Left renal pelvis (tissue), 4 donors: ENCODE data around the gene MED25. TPM values are rescaled to one million over a fixed set of nuclear protein-coding genes. Genes with fewer than 3 reads are reported as not detected.

Source experiments
- DNase-seq, 4 donors: peaks; one replicate each; pipeline ENCODE4 v3.0.0-alpha.2; 2013; ENCODE audit warnings: low read depth in 4 of 4, low spot score in 3 of 4
- polyA plus RNA-seq, 4 donors: library from polyadenylated mRNA; unstranded; fragments of 120-200 nt; gene quantifications; one replicate each; pipeline ENCODE4 v1.2.1, GENCODE V29; 2013; ENCODE audit not compliant: insufficient read length in 4 of 4

MED25 gene
- polyA plus RNA-seq, 4 donors = 43.9 to 76.8 (median 64.9) TPM

DNA sequence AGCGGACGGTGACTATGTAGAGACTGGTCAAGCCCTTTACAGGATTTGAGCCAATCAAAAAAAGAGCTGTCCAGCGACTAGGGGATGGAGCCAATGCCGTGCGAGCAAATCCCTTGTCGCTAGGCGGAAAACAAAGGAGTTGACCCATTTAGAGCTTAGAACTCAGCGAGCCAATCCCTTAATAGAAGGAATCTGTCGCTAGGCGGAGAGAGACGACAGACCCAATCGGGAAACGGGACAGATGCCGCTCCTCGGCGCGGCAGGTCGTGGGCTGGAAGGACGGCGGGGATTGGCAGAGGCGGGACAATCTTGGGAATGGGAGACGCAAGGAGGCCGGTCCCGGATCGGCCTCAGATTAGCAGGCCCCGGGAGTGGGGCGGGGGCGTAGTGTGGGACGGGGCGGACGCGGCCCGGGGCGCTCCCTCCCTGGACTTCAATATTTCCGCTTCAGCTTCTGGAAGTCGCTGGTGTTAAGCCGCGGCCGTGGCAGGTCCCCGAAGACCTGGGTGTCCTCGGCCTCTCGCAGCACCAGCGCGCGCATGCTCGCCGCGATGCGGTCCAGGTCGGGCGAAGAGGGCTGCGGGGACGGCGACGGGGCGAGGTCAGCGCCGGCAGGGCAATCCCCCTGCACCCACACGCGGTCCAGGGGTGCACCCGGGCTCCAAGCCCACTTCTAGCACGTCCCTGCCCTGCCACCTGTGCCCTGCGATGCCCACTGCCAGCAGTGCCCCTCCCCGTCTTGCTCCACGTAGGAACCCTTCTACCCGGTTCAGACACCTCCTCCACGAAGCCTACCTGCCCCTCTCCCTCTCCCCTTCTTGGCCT, 51.6 kb downstream of the MED25 start:
- peak; percentile 99 to 100 (median 99) for DNase-seq

DNA sequence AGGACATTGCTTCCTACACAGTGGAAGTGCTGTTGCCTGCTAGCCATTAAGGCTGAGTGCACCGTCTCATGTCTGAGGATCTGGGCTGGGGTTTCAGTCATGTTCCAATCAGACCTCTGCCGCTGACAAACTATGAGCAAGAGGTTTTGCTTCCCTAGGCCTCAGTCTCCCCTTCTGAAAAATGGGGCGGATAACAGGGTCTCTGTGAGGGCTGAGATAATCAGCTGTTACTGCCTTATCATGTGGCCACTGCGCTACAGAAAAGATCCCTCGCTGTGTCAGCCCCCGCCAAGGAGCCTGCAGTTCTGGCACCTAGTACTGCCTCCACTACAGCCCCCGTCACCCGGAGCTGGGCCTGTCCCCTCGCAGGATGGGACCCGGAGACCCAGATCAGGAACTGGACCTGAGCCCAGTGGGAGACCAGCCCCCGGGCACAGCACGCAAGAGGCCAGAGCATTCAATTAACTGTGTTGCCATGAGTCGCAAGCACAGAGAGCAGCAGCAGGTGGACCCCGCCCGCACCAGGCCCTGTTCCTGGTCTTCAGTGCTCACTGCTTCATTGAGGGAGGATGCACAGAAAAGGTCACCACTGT, 52.3 kb downstream of the MED25 start:
- DNase-seq = no peak

DNA sequence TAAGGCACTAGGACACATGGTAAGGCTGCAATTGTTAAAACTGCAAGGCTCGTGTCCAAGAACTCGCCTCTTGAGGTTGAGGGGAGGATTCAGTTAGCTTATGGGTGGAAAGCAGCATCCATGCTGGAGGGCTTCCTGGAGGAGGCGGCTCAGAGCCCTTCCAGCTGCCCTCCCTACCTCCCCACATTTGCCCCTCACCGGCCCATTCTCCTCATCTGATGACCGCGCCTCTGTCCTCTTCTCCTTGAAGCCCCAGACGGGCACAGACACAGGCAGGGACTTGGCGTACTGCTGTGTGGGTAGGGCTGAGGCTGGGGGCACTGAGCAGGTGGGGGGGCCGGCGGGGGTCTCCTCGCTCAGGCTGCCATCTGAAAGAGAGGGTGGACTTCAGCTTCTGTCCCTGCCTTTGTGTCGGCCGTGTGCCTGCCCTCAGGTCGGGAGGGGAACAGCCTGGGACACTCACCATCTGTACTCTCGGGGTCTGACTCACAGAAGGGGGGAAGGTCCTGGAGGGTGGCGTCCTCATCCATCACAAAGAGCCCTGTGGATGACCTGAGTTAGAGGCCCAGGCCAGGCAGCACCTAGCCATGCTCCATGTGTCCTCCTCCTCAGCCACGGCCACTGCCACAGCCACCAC, 53.4 kb downstream of the MED25 start:
- DNase-seq = no peak

DNA sequence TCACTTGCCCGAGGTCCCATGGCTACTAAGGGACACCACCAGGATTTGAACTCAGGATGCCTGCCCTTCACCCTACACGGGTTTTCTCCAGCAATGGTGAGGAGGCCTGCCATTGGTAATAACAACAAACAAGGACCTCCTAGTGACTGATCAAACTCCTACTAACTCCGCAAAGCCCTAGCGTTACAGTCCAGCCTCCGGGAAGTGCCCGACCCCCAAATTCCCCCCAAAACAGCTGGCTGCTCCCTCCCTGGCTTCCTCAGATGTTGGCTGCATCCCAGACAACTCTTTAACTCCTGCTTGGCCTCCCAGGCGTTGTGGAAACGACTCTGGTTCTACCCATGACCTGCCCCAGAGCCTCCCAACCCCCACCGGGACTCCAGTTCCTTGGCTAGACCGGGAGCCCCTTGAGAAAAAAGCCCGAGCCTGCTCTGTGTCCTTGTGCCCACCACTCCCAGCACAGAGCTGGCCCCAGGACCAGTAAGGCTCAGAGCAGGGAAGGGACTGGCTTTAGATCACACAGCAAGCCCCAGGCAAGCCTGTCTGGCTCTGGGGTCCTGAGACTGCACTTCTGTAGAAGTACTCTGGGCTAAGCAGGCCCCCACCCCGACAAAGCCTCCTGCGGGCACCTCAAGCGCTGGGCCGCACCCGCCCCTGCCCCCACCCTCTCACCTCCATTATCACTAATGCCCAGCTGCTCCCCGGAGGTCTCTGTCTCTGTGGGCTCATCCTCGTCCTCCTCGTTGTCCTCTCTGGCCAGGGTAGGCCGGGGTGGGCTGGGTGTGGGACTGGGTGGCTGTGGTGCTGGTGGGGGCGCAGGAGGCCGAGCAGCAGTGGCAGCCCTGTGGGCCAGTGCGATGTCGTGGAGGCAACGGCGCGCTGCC, 54.4 kb downstream of the MED25 start:
- no peak for DNase-seq

DNA sequence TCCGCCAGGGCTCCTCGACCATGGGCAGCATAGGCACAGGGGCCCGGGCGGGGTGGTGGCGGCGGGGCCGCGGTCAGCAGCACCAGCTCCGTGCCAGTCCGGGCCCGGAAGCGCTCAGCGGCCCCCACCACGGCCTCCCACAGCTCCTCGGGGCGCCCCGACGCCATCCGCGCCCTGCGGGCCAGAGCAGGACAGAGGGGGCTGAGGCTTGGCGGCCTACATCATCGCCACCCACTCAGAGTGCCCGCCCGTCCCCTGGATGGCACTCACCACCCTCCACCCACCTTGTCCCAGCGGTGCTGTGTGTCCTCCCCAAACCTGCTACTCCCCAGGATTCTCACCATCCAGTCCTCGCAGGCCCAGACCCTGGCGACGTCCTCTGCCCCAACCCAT, 55.0 kb downstream of the MED25 start:
- DNase-seq = no peak

DNA sequence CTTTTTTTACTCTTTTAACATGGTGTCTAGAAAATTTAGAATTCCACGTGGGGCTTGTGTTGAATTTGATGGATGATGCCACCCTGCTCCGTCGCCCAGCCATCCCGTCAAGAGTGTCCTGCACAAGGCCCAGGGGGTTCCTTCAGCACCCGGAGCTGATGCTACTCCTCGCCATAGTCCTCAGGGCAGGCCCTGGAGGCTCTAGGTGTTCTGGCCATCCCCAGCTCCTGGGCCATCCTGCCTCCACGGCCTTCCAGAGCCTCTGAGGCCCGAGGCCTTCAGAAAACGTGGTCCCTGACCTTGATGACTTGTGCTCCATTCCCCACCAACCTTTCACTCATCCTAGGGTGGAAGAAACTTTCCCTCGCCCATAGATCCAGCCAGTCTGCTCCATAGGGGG, 55.7 kb downstream of the MED25 start:
- no peak for DNase-seq

DNA sequence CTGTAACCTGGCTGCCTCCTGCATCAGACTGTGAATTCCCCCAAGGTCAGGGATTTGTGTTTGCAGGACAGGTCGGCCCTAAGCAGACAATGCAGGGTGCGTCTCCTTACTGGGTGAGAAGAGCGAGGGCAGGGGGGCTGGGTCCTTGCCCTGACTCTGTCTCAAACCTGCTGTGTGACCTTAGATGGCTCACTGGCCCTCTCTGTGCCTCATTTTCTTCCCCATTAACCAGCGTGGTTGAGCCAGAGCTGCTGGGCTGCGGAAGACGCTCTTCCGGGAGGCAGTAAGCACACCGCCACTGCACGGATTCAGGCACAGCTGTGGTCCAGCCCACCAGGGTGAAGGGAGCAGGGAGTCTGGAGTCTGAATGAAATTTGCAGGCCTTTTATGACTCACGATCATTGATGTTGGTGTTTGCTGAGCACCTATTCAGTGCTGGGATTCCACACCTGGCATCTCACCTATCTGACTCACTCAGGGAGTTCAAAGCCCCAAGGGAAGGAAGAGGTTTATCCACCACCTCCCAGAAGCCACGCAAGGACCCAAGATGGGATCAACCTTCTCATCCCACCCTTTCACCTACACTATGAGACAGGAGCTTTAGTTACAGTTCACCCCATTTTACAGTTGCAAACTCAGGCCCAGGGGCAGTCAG, 56.5 kb downstream of the MED25 start:
- DNase-seq = no peak

DNA sequence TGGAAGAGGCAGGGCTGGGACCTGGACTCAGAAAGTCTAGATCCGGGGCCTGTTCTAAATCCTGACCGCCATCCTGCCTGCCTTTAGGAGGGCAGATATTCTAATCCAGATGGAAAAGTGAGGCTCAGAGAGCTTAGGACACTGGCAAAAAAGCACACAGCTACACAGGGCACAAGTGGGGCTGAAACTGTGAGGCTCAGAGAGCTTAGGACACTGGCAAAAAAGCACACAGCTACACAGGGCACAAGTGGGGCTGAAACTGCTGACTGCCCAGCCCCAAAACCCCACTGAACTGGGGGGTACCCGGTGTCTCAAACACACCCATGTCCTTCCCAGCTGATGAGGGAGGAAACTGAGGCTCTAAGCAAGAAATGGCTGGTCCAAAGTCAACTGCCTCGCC, 57.1 kb downstream of the MED25 start:
- DNase-seq = no peak

DNA sequence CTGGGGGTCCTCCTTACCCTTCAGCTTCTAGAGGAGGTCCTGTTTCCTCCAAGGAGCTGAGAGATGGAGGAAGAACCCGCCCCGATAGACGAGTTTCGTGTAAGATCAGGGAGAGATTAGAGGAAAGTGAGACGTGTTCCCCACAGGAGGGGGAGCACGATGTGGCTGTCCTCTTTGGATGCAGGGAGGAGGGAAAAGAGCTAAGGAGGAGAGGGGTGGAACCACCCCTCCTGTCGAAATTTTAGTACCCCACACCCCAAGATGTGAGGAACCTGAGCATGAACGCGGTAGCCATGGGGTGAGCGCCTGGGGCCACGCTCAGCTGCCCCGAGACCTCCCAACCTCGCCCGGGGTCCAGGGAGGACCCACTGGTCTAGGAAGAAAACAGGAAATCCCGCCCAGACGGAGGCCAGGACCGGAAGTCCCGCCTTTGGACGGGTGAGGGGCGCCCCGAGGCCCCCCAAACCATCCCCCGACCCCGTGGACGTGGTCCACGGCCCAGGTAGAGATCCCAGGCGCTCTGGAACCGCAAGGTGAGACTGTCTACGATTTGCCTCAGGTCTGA, 57.9 kb downstream of the MED25 start:
- no peak for DNase-seq

DNA sequence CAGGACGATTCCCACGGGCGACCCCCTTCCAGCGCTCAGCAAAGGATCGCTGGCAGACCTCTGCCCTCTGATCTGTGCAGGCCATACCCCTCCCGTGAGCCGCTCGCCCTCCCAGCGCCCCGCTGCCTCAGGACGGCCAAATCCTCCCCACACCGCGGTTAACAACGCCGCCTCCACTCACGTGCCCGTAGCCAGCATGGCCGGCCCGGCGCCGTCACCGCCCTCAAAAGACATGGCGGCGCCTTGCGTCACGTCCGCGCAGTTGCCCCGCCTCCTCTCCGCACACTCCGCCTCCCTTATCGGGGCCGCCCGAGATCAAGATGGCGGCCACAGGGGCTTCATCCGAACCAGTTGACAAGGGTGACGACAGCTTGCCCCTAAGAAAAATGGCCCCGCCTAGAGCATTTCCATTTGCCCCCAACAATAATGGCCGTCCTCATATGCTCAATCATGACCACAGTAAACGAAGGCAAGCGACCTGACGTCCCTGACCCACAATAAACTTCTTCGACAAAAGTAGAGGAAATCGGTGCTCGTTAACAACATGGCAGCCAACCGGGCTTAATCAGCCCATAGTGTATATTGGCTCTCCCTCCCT, 58.4 kb downstream of the MED25 start:
- DNase-seq = peak; percentile 98 to 99 (median 98)

DNA sequence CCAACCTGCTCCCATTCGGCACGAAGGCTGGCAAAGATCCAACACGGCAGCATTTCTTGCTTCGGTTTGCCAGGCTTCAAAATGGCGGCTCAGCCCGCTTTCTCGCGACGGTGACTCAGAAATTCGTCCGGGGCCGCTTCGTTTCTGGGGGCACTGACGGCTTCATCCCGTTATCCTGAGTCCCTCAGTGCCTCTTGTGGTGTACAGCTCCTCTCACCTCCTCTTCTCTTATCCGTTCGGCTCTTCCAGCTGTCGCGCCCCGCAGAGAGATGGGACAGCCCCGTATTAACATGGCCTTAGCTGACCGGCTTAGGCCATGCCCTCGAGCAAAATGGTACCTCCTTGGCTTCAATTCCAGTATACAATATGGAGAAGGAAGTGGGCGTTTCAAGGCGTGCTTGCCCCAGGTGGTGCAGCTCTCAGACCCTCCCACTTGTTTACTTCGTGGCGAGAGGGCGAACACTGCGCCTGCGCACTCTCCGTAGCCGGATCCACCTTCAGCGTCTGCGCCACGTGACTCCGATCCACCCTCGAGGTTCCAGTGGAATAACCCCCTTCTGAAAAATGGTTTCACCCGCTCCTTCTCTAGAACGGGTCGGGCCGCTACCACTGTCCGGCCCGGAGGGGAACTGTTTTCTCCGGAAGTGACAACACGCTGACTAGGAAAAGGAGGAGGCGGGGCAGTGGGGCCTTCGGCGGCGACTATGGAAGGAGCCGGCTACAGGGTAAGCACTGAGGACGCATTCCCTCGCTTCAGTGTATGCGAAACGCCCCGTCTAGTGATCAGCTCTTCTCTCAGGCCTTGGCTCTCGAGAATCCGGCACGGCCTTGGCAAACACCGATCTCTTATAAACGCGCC, 59.2 kb downstream of the MED25 start, which contains the start of the genes AKT1S1 and TBC1D17:
Gene AKT1S1, minus strand, starts transcription at position 336 of the 859 bp plus-strand sequence. CDS start 4,060 bp downstream, outside the sequence.
Gene TBC1D17, plus strand, starts transcription at position 683 of the 859 bp plus-strand sequence. Its CDS starts 22 bp downstream, at position 705.
- DNase-seq = peak; percentile 100

DNA sequence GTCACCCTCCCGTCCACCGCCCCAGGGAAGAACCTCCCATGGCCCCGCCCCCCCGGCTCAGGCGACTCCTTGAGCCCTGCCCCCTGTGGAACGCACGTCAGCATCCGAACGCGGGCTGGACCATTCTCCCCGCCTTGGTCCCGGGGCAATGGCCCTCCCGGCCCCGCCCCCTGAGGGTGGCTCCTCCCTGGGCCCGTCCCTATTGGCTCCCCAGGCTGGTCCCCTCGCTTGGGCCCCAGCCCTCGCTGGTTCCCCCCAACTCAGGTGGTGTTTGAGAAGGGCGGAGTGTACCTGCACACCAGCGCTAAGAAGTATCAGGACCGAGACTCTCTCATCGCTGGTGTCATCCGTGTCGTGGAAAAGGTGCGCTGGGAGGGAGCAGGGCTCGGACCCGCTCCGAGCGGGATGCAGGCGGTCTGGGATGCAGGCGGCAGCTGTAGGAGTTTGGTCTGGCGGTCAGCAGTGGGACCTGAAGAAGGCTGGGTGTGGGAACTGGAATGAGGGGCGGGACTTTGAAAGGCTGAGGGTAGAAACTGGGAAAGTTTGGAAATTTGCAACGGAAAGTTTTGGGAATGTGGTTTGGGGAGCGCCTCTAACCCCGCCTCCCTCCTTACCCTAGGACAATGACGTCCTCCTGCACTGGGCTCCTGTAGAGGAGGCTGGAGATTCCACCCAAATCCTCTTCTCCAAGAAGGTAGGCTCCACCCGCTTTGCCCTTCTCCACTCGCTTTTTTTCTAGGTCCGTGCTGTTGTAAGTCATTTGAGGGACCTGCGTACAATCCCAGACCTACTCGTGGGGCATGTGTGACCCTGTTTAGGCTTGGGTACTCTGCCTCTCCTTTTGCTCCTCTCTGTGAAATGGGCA, 60.0 kb downstream of the MED25 start:
- DNase-seq = peak; percentile 93 to 95 (median 94)

DNA sequence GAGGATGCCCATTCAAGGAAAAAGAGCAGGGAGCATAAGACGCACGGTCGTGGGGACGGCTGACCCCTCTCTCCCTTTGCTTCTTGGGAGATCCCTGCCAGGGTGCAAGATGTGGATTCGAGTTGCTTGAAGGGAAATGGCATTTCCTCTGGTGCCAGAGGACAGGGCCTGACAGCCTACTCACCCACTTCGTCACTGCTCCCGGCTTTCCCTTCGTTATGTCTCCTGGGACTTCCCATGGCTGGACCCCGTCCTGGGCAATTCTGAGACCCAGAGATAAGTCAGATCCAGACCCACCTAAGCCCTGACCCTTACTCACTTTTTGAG, 60.6 kb downstream of the MED25 start:
- no peak for DNase-seq

DNA sequence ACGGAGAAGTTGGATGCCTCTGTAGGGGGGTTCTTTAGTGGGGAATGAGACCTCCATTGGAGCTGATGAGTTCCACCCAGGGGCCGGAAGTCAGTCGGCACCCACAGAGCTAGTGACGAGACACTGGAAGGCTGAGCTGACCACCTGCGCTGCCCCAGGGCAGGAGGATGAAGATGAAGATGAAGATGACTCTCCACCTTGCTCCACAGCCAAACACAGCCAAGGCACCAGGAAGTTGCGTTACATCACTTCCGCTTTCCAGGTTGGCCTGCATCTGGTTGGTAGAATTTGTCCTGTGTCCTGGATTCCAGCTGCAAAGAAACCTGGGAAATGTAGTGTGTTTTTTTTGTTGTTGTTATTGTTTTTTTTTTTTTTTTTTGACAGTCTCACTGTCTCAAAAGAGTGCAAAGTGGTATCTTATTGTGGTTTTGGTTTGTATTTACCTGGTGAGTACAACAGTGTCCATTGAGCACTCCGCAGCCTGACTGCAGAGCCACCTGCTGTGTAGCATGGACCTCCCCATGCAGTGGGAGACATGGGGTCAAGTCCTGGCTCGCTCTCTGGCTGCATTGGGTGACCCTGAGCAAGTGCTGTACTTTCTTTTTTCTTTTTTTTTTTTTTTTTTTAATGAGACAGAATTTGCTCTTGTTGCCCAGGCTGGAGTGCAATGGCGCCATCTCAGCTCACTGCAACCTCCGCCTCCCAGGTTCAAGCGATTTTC, 61.3 kb downstream of the MED25 start:
- no peak for DNase-seq

DNA sequence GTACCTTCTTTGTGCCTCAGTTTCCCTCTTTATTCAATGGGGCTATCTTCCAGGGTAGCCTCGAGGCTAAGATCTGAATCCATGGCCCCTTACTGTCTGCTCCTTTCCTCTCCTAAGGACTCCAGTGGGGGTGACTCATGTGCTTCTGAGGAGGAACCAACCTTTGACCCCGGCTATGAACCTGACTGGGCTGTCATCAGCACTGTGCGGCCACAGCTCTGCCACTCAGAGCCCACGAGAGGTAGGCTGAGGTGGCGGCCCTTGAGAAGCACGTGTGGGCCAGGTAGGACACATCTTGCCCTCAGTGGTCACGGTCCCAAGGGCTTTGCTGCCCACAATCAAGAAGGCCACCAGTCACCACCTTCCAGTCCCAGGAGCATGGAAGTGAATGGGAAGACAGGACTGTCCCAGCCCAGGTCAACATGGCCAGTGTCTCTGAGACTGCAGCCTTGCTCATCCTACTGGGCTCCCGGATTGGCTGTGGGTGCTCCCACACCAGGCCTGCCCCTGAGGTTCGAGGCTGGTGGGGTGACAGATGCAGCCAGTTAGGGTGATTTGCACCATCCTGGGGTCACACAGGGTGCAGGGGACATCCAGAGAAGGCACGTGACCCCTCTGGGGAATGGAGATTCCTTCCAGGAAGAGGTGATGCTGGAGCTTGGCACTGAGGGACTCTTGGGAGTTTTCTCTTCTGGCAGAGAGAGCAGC, 62.2 kb downstream of the MED25 start:
- no peak for DNase-seq

DNA sequence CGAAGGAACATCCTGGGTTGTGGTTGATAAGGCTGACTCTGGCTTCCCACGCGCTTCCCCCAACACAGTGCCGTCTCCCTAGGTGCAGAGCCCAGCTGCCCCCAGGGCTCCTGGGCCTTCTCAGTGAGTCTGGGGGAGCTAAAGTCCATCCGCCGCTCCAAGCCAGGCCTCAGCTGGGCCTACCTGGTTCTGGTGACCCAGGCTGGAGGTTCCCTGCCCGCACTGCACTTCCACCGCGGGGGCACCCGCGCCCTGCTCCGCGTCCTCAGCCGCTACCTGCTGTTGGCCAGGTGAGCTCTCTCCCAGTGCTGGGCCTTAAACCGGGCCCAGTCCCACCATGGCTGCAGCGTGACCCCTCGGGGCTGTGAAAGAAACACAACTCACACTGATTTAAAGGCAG, 63.1 kb downstream of the MED25 start:
- DNase-seq = no peak
